ENCODE results near the gene DUSP7.

DUSP7 gene

GRCh38 chr3:52053307-52054304 lies 2.8 kb downstream of the DUSP7 start:
- Histone ChIP-seq H3K36me3 (peaks cover 53% of the 10 kb centered on the region), H3K27ac (peak overlapping the region; percentile 86), H4K20me1 (peaks cover 71% of the 10 kb centered on the region), H3K4me3 (peak overlapping the region; percentile 95), H3K27me3 (no peaks in the 10 kb centered on the region), H3K4me2 (peak overlapping the region; percentile 97), H3K4me1 (peaks cover 71% of the 10 kb centered on the region), H3K9ac (peak overlapping the region; percentile 92), H3K9me3 (no peaks in the 10 kb centered on the region)
- no peak for TF ChIP-seq Cebpa-rat (IDR thresholded peaks at IDR 0.05)

GRCh38 chr3:52052831-52053306 lies 3.5 kb downstream of the DUSP7 start:
- H3K27ac ChIP-seq: peak overlapping the region; percentile 86
- H3K36me3 ChIP-seq: peaks cover 60% of the 10 kb centered on the region

GRCh38 chr3:52051444-52051843 lies 4.9 kb downstream of the DUSP7 start:
- no peaks in the 10 kb centered on the region for H3K27me3 ChIP-seq
- peak overlapping the region; percentile 97 for H3K4me2 ChIP-seq
- TF ChIP-seq Cebpa-rat (IDR thresholded peaks at IDR 0.05): no peak
- peak overlapping the region; percentile 86 for H3K27ac ChIP-seq
- H3K9me3 ChIP-seq: no peaks in the 10 kb centered on the region
- peaks cover 64% of the 10 kb centered on the region for H3K36me3 ChIP-seq
- peaks cover 77% of the 10 kb centered on the region for H4K20me1 ChIP-seq
- H3K4me1 ChIP-seq: peaks cover 75% of the 10 kb centered on the region
- H3K9ac ChIP-seq: peak overlapping the region; percentile 92
- peak overlapping the region; percentile 95; the same call in 1 of the 2 replicates for H3K4me3 ChIP-seq

More at GRCh38 chr3:52052831-52053306, 3.5 kb downstream of the DUSP7 start:
- H3K9ac ChIP-seq: peak overlapping the region; percentile 92
- no peaks in the 10 kb centered on the region for H3K27me3 ChIP-seq
- H3K4me1 ChIP-seq: peaks cover 71% of the 10 kb centered on the region
- peaks cover 77% of the 10 kb centered on the region for H4K20me1 ChIP-seq
- peak overlapping the region; percentile 97 for H3K4me2 ChIP-seq
- H3K4me3 ChIP-seq: peak overlapping the region; percentile 95
- H3K9me3 ChIP-seq: no peaks in the 10 kb centered on the region
- TF ChIP-seq Cebpa-rat (IDR thresholded peaks at IDR 0.05): no peak

- Histone ChIP-seq H3K4me3 (no peak overlapping the region), H3K9me3 (no peaks in the 10 kb centered on the region), H3K4me1 (peaks cover 84% of the 10 kb centered on the region), H3K27ac (peak overlapping the region; percentile 86; the same call in 1 of the 2 replicates), H3K4me2 (no peak overlapping the region), H3K36me3 (peaks cover 64% of the 10 kb centered on the region), H4K20me1 (peaks cover 75% of the 10 kb centered on the region), H3K27me3 (no peaks in the 10 kb centered on the region), H3K9ac (0 out of 2 replicates have a peak overlapping the region, but pooled peaks have one; percentile 92)
- no peak for TF ChIP-seq Cebpa-rat (IDR thresholded peaks at IDR 0.05)
These were observed 5.8 kb downstream of the DUSP7 start for GRCh38 chr3:52050571-52050970.

DNA sequence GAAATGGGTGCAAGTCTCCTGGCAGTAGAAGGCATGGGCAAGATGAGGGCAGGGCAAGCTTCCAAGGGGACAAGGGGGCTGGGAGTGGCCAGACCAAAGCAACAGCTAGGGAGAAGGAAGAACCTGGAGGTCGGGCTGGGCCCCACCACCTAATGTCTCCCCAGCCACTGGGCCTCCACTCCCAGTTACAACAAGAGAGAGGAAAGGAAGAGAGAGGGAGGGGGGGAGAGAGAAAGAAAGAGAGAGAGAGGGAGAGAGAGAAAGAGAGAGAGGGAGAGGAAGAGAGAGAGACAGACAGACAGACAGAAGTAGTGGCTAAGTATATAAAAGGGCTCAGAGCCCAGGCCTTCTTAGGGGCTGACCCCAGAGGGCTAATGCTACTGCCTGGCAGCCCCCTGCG lies 6.9 kb downstream of the DUSP7 start:
- no peaks in the 10 kb centered on the region for H3K27me3 ChIP-seq
- H3K4me3 ChIP-seq: no peak overlapping the region
- no peak for TF ChIP-seq Cebpa-rat (IDR thresholded peaks at IDR 0.05)
- peak overlapping the region; percentile 46; the same call in 1 of the 2 replicates for H3K9ac ChIP-seq
- peaks cover 64% of the 10 kb centered on the region for H3K36me3 ChIP-seq
- H3K4me2 ChIP-seq: no peak overlapping the region
- peaks cover 65% of the 10 kb centered on the region for H4K20me1 ChIP-seq
- H3K27ac ChIP-seq: peak overlapping the region; percentile 57
- H3K9me3 ChIP-seq: no peaks in the 10 kb centered on the region
- H3K4me1 ChIP-seq: peaks cover 92% of the 10 kb centered on the region

GRCh38 chr3:52047295-52047960 lies 8.9 kb downstream of the DUSP7 start:
- TF ChIP-seq Cebpa-rat (IDR thresholded peaks at IDR 0.05): no peak
- peak overlapping the region; percentile 27; the same call in 1 of the 2 replicates for H3K9ac ChIP-seq
- H3K36me3 ChIP-seq: peaks cover 50% of the 10 kb centered on the region
- H3K4me1 ChIP-seq: peaks cover 82% of the 10 kb centered on the region
- no peaks in the 10 kb centered on the region for H3K27me3 ChIP-seq
- no peak overlapping the region for H3K4me3 ChIP-seq
- peak overlapping the region; percentile 58 for H3K27ac ChIP-seq
- no peaks in the 10 kb centered on the region for H3K9me3 ChIP-seq
- peak overlapping the region; percentile 41 for H3K4me2 ChIP-seq
- peaks cover 45% of the 10 kb centered on the region for H4K20me1 ChIP-seq

DNA sequence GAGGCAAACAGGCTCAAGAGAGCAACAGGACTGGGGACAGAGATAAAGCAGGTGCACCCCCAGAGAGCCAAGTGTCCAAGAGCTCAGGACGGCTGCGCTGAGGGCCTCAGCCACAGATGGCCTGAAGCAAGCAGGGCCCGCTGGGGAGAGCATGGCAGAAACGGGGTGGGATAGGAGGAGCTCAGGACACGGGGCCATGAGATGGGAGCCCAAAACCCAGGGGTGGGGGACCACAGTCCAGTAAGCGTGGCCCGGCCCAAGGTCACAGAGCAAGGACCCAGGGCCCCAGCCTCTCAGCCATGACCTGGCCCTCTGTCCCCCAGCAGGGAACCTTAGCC lies 9.5 kb downstream of the DUSP7 start:
- Histone ChIP-seq H3K9ac (0 out of 2 replicates have a peak overlapping the region, but pooled peaks have one; percentile 11), H3K4me3 (no peak overlapping the region), H3K27me3 (no peaks in the 10 kb centered on the region), H3K36me3 (peaks cover 44% of the 10 kb centered on the region), H3K27ac (peak overlapping the region; percentile 60; the same call in 1 of the 2 replicates), H3K9me3 (no peaks in the 10 kb centered on the region), H4K20me1 (peaks cover 39% of the 10 kb centered on the region), H3K4me2 (0 out of 2 replicates have a peak overlapping the region, but pooled peaks have one; percentile 19), H3K4me1 (peaks cover 79% of the 10 kb centered on the region)
- TF ChIP-seq Cebpa-rat (IDR thresholded peaks at IDR 0.05): no peak

DNA sequence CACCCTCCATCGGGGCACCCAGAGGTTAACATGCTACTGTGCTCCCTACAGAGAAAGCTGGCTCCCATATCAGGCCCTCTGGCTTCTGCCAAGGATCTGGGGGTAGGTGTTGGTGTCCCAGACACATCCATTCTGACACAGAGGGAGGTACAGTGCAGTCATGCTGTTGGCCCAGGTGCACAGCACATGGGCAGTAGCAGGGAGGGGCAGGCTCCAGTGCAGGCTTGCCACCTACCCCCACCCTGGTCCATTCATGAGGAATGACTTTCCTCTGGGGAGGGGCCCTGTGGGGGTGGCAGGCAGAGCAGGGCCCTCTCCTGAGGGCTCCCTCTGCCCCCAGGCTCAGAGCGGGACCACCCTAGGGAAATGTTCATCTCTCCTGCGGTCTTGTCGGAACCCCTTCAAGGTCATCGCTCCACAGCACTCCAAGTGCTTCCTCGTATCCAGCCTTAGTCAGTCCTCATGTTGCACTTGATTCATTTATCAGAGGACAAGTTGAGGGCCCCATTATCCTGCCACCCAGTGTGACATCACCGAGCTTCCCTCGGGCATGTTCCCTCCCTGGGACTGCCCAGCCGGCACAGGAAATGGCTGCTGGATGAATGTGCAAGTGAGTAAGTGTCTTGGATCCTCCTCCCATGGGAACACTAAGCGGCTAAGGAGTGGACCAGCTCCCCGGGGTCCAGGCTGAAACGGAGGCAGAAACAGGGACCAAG lies 10.0 kb downstream of the DUSP7 start:
- H3K9me3 ChIP-seq: no peaks in the 10 kb centered on the region
- no peak overlapping the region for H3K4me3 ChIP-seq
- H3K27me3 ChIP-seq: no peaks in the 10 kb centered on the region
- H3K9ac ChIP-seq: no peak overlapping the region
- no peak for TF ChIP-seq Cebpa-rat (IDR thresholded peaks at IDR 0.05)
- H3K36me3 ChIP-seq: peaks cover 39% of the 10 kb centered on the region
- H3K27ac ChIP-seq: peak overlapping the region; percentile 60
- peaks cover 34% of the 10 kb centered on the region for H4K20me1 ChIP-seq
- H3K4me1 ChIP-seq: peaks cover 79% of the 10 kb centered on the region
- 0 out of 2 replicates have a peak overlapping the region, but pooled peaks have one; percentile 19 for H3K4me2 ChIP-seq

All from BLaER1 (cell line).